HG03520 (cell line): ENCODE measurements around the gene RXRB.

ENCODE experiments used
- ATAC-seq: cut with Tn5 transposase; IDR thresholded peaks from one replicate; pipeline ENCODE4 v1.9.1; 2021; ENCODE audit warnings: mild to moderate bottlenecking, moderate library complexity; ENCODE audit not compliant: unreplicated experiment

RXRB gene

DNA sequence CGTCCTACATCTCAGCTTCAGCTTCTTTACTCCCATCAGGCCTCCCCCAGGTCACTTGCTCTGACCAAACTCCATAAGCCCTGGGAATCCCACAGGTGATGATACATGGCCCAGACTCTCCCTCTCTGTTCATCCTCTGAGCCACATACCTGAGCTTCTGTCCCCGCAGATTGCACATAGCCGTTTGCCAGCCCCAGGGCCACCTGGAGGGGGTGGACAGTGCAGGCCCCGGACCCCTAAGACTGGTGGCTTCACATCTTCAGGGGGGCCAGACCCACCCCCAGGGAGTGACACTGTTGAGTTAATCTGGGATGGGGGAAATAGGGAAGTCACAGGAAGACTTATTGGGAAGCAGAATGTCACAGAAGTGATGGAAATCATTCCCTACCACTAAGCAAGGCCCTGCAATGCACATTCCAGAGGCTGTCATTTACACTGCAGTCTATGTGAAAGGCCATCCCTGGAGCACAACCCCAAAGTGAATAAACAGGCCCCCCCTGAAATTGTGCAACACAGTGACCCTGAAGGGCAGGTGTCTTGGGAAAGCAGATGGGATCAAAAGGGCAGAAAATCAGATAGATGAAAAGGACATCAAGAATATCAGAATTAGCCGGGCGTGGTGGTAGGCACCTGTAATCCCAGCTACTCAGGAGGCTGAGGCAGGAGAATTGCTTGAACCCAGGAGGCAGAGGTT, 2.2 kb downstream of the RXRB start:
- no peak for ATAC-seq

DNA sequence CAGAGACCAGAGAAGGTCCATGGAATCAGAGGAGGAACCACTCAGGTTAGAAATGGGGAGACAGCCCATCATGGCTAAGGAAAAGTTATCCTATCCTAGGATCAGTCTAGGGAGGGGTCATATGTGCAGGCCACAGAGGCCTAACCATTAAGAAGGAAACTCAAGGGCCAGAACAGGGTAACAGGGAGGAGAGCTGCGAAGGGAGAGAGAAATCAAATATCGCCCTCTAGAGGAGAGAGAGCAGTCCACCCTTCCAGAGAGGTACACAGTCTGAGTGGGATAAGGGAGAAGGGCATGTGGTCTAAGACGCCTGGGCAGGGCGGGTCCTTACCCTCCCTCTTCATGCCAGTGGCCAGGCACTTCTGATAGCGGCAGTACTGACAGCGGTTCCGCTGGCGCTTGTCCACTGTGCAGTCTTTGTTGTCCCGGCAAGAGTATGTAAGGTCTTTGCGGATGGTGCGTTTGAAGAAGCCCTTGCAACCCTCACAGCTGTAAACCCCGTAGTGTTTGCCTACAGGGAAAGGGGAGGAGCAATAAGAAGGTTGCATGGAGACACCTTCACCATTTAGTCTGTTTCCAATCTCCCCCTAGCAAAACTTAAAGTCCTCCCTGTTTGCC, 2.9 kb downstream of the RXRB start:
- no peak for ATAC-seq

DNA sequence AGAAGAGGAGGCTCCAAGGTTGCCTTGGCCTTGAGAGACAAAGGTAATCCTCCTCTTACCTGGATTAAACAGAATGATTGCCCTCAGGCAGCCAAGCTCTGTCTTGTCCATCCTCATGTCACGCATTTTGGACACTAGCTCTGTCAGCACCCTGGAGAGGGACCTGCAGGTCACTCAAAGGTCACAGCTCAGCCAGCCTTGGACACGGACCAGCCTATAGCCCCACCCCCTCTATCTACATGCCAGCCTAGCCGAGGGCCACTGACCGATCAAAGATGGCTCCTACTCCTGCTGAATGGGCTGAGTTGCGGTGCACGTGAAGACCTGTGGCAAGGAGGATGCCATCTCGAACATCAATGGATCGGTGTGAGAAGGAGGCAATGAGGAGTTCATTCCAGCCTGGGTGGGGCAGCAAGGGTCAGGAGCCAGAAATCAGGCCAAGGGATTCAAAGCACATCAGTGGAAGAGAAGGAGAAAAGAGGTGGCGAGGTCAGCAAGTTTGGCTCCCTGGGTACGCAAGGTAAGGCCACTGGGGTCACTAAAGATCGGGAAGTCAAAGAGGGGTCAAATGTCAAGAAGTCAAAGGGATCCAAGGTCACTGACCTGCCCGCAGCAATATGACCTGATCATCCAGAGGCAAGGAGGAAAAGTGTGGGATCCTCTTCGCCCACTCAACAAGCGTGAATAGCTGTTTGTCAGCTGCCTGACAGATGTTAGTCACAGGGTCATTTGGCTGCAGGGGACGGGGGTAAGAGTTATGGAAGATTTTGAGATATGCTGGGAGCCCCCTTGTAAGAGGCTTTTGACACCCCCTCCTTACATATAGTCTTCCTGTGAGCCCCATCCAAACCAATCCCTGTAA, 4.9 kb downstream of the RXRB start:
- ATAC-seq: no peak

DNA sequence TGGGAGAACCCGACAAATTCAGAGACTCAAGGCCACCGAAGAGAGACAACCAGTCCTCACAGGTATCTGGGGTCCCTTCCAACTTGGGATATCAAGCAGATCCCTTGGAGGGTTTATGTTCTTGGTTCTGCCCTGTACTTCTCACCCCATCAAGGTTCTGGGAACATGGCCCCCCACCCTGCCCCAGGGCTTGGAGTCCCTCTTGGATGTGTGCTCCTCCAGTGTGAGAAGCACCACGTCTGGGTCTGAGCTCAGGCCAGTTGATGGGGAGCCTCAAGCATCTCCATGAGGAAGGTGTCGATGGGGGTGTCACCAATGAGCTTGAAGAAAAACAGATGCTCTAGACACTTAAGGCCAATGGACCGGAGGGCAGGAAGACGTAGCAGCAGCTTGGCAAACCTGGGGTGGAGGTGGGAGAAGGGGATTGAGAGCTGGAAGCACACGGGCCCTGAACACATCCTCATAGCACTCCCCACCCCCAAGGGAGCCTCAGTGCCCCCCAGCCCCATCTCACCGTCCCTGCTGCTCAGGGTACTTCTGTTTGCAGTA, 6.0 kb downstream of the RXRB start:
- no peak for ATAC-seq

DNA sequence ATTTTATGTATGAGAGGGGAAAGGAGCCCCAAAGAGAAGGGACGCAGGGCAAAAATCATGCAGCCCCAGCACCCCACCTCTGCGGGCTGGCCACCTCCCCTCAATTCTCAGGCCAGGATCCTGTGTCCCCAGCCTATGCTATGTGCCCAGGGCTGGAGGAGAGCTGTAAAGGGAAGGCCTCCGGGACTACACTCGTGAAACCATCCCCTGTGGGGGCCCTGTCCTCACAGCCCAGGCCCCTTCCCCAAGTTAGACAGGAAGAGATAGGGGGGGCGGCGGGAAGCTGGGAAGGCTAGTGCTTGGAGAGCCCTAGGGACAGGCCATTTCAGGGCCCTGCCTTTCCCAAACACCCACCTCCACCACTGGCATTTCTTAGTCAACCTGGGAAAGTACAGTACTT, 6.8 kb downstream of the RXRB start:
- ATAC-seq: no peak

DNA sequence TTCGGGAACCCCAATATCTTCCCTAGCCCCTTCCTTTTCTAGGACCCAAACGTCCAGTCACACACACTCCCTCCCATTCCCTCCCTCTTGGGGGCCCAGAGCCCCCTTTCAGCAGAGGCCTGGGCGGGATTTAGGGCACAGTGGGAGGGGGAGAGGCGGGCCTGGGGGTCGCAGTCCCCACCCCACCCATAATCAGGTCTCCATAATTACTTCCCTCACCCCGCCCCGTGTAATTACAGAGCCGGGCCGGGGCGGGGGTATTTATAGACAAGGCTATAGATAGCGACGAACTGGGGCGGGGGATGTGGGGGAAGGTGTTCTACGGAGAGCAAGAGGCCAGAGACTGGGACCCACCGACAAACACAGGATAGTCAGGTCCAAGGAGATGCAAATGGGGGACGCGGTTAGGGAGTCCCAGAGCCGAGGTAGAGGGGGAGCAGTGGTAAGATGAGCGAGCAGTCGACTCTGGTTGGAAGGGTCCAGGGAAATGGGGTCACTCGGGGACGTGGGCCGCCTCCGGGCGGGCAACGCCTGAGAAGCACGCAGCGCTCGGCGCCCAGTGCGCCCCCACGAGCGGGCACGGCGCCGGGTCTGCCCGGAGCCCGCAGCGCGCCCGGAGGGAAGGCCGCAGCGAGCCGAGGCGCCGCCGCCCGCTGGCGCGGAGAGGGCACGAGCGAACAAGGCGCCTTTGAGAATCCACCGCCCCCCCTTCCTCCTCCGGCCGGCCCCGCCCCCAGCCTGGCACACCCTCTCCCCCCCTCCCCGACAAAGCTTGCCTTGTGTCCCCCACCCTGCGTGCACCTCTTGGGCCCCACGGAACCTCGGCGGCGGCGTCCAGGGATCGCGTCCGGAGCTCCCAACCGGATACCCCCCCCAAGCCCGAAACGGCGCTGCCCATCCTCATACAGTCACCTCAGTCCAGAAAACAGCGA, 7.5 kb downstream of the RXRB start:
- no peak for ATAC-seq

DNA sequence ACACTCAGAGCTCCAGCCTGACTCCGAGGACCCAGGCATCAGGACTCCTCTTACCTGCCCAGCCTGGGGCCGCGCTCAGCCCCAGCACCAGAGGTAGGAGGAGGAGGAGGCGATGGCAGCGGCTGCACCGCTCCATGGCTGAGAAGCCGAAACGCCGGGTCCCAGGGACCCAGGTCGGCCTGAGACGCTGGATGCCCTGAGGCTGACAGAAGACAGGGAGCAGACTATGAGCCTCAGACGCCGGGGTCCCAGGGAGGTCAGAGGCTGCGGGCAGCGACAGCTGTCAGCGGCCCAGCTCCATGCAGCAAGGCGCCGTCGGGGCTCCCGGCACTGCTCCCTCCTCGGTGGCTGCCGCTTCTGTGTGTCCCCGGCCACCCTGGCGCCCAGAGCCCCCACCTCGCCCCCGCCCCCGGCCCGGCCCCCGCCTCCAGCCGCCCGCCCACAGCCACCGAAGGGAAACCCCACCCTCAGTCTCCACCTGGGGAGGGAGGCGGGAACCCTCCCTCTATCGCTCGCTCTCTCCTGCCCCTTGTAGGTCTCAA, 8.3 kb downstream of the RXRB start, which contains the start of gene COL11A2:
Gene COL11A2 (minus strand): TSS at position 363 of the 542 bp plus-strand sequence. CDS start 227 bp downstream, at position 136.
- no peak for ATAC-seq

DNA sequence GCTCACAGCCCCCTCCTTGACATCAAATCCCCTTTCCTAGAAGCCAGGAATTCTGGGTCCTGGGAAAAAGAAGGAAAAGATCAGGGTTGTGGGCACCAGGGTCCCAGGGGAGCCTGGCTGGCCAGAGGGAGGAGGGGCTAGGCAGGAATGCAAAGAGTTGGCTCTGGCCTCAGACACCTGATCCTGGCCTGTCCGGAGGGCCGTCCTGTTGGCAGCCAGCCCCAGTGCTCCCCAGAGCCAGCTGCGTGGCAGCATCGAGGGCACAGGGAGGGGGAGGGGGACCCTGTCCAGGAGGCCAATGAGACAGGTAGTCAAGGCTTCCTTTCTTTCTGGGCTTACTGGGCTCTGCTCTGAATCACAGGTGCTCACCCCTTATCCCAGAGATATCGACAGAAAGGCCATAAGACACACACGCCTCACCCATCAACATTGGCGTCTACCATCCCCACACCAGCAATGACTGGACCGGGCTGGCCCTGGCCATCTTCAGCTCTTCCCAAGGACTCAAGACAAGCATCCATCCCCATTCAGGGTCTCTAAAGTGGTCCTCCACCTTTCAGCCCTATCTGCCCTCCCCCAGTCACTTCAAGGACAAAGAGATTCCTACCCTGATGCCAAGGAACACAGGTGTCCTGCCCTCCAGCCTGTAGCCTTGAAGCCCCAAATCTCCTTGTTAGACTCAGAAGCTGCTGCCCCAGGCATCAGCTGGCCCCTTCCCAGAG, 8.9 kb downstream of the RXRB start:
- no peak for ATAC-seq

DNA sequence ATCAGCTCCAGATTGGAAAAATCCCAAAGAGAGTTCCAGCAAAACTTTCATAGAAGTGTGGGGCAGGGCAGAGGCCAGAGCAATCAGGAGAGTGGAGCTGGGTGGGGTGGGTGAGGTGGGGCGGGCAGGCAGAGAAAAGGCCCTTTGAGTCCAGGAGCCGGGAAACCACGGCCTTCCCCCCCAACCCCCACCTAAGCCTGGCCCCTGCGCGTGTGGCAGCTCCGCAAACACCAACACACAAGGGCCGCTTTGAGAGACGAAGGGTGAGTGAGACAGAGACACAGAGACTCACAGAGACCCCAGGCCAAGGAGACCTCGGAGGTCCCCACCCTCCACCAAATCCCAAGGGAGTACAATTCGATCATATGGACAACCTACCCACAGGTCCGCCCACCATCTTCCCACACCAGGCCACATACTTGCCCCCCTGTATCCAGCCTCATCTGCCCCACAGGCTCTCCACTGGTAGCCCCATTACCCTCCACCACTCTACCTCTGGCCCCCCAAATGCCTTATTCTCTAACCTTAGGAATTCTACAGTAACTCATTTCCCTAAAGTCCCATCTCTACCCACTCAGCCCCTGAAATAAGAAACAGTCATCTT, 9.9 kb downstream of the RXRB start:
- ATAC-seq: no peak

DNA sequence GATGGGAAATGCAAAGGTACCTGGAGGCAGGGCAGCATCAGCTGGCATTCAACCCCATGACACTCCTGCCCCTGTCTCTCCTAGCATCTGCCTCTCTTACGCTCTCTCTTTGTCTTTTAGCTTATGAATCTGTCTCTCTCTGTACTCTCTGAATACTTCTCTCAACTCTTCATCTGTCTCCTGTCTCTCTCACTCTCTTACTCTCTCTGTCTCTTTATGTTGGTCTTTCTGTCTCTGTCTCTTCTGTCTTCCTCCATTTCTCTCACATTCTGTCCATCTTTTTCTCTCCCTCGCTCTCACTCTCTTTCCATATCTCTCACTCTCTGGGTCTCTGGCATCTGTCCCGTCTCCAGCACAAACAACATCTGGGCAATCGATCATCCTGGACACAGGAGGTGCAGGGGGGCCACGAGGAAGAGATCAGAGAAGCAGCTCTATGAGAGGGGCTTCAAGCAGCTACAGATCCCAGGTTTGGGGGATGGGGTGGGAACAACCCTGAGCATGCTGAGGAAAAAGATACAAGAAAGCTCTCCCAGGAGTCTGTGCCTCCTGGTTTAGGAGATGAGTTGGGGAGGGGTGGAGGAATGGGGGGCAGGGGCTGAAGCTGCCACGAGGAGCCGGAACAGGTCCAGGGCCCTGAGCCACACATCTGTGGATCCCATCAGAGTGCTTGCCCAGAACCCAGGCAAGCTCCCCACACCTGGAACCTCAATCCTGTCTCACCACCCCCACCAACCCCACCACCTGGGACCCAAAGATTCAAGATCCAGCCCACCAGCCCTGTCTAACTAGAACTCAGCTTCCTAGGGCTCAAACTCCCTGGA, 10.6 kb downstream of the RXRB start:
- ATAC-seq: no peak

DNA sequence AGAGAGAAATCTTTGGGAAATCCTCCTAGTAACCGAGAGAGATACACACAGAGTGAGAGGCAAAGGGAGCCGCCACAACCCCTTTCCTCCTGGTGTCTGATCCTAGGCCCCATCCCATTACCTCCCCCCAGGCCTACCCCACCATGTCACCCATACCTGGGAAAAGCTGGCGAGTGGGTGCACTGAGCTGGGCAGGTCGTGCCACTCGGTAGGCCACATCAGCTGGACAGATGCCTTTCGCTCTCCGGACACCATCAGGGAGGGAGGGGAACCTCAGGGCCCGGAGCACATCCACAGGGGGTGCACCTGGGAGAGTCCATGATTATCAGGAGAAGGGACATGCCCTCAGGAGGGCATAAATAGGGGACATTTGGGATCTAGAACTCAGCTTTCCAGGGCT, 11.3 kb downstream of the RXRB start:
- ATAC-seq: no peak

DNA sequence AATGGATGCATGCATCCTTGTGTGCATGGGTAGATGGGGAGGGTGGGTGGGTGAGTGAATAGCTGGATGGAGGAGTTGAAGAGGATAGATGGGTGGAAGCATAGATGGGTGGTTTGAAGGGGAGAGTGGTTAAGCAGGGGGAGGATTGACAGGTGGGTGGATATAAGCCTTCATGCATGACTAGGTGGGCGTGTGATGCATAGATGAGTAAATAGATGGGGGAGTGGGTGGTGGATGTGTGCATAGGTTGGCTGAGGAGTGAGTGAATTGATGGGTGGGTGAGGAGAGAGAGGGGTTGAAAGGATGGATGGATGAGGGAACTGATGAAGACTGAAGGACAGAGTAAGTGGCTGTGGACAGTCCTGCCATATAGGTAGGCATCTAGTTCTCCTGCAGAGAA, 12.7 kb downstream of the RXRB start:
- ATAC-seq: no peak

DNA sequence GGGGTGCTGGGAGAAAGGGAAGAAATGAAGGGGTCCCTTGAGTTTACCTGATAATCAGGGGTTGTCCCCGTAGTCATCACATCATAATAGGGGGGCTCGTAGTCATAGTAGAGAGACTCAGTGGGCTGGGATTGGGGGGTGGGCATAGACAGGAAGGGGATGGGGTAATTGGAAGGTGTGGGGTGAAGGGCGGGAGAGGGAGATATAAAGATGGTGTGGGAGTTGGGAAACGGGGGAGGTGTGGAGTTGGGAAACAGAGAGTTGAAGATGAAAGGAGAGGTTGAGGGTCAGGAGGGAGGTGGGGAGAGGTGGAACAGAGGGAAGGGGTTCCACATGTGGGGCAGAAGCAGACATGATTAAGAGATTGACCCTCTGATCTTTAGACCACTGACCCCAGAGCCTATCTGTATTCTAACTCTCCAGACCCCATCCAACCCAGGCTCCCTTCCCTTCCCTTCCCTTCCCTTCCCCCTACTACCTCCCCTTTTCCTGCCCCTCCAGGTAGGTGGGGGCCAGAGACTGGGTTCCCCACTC, 14.7 kb downstream of the RXRB start:
- no peak for ATAC-seq

DNA sequence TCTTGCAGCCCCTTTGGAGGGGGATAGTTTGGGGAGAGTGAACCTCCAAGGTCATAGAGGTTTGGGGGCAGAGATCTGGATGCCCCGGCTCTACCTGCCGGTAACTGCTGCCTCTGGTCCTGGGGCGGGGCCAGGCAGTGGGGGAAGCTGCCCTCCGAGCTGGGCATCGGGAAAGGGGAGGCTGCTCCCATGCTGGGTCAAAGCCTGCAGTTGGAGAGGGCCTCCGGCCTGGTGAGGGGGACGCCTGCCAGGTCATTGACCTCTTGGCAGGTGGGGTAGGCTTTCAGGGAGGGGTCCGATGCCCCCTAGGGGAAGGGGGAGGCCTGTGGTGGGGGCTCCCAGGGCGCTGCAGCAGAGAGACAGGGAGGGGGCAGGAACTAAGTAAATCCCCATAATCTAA, 15.3 kb downstream of the RXRB start:
- no peak for ATAC-seq

DNA sequence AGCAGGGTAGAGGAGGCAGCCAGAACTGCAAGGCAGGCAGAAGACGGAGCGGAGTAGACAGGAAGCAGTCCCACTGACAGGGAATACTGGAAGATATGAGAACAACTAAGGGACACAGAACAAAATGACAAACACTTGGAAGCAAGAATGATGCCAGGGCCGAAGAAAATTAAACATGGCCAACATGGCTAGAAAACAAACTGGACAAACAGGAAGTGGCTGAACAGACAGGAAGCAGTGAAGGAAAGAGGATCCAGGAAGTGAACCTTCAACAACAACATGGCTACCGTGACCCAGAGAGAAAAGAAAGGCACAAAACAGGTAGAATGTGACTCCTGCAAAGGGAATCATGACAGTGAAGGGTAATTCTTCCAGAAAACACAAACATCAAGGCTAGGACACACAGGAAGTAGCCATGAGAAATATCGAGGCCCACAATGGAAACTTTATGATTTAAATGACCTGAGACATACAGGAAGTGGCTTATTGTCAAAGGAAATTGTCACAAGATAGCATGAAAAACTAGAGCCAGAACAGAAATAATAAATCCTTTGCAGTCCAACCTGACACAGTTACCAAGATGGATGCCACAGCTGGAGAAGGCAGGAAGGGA, 17.3 kb downstream of the RXRB start:
- ATAC-seq: no peak

DNA sequence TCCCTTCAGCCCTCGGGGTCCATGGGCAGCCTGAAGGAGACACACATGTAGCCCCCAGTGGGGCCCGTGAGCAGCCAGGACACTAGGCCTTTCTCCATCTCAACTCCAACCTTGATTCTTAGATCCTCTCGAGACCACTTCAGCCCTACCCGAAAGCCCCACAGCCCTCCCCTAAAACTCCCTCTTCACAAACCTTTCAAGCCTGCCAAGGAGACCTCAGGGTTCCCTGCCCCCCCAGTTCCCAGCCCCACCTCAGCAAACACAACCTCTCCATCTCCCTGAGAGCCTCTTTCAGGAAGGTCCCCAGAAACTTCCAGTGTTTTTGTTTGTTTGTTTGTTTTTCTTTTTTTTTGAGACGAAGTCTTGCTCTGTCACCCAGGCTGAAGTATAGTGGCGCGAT, 19.3 kb downstream of the RXRB start:
- ATAC-seq: no peak

DNA sequence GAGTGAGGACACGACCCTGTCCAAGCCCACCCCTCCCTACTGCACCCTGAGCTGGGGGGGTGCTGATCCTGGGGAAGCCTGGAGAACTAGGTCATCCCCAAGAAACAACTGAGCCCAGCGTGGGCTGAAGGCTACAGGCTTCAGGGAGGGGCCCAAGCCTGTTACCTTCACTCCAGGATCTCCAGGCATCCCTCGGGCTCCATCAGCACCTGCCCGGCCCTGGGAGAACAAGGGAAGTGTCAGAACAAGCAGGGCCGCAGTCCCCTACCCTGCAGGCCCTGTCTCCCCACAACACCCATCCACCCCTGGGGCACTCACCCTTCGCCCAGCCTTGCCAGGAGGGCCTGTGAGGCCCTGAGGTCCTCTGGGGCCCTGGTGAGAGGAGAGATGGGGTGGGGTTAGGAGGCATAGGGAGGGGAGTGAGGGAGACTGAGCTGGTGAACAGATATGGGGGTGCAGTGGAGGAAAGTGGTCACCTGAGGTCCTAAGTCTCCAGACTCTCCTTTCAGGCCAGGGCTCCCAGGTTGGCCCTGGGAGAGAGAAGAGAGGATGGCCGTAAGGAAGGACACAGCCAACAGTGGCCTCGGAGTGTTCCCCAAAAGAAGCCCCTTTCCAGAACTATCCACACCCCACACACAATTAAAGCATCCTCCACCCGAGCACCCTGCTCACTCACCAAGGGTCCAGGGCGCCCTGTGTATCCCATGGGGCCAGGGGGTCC, 21.6 kb downstream of the RXRB start:
- ATAC-seq: no peak
